COR-L47 (cell line): ENCODE results near the gene OBSCN.

Experiments used
- DNase-seq: peaks from one replicate; lab custom pipeline; 2025; lab: John Stamatoyannopoulos, UW

OBSCN gene

GRCh38 chr1:228277491-228278431, 69.9 kb downstream of the OBSCN start:
- no peak for DNase-seq

- DNase-seq, result no peak
Observed at GRCh38 chr1:228278432-228278941, 70.6 kb downstream of the OBSCN start.

- no peak for DNase-seq
Observed at GRCh38 chr1:228279011-228279721, 71.3 kb downstream of the OBSCN start.

- DNase-seq, result no peak
Observed at GRCh38 chr1:228279722-228280105, 71.9 kb downstream of the OBSCN start.

GRCh38 chr1:228280106-228280901, 72.5 kb downstream of the OBSCN start:
- no peak for DNase-seq

- DNase-seq, result no peak
Observed at GRCh38 chr1:228280961-228281591, 73.2 kb downstream of the OBSCN start.

GRCh38 chr1:228281631-228282328, 73.9 kb downstream of the OBSCN start:
- no peak for DNase-seq

GRCh38 chr1:228282329-228283042, 74.6 kb downstream of the OBSCN start:
- no peak for DNase-seq

- DNase-seq, result no peak
Observed at GRCh38 chr1:228283043-228283371, 75.2 kb downstream of the OBSCN start.

GRCh38 chr1:228283476-228284147, 75.8 kb downstream of the OBSCN start:
- DNase-seq, result no peak

GRCh38 chr1:228284148-228284495, 76.3 kb downstream of the OBSCN start:
- DNase-seq, result no peak

GRCh38 chr1:228284521-228284920, 76.7 kb downstream of the OBSCN start:
- no peak for DNase-seq

- DNase-seq, result no peak
Observed at GRCh38 chr1:228285661-228286504, 78.0 kb downstream of the OBSCN start.

- no peak for DNase-seq
Observed at GRCh38 chr1:228286505-228287417, 78.9 kb downstream of the OBSCN start.

- DNase-seq, result no peak
Observed at GRCh38 chr1:228287541-228288425, 79.9 kb downstream of the OBSCN start.

GRCh38 chr1:228288536-228289238, 80.8 kb downstream of the OBSCN start:
- no peak for DNase-seq
